Rectal smooth muscle tissue (tissue), 1 donor: ENCODE results near the gene DHDDS.
"Not testable (repeated sequence)": the region's sequence is repeated elsewhere in the genome, so short reads cannot be mapped to it uniquely, and the experiment has no call there.

ENCODE experiments used
- H3K27ac ChIP-seq: one replicate; pipeline ENCODE4 v1.7.0; 2013; ENCODE audit warnings: low read depth, low read length, inconsistent platforms
- H3K27me3 ChIP-seq: one replicate; pipeline ENCODE4 v1.7.0; 2013; ENCODE audit warnings: low read length; ENCODE audit not compliant: control insufficient read depth, insufficient read depth
- H3K36me3 ChIP-seq: one replicate; pipeline ENCODE4 v1.7.0; 2013; ENCODE audit warnings: low read length; ENCODE audit not compliant: control insufficient read depth, insufficient read depth
- H3K4me1 ChIP-seq: one replicate; pipeline ENCODE4 v1.7.0; 2013; ENCODE audit warnings: low read length; ENCODE audit not compliant: control insufficient read depth, insufficient read depth
- H3K4me3 ChIP-seq: one replicate; pipeline ENCODE4 v1.7.0; 2013; ENCODE audit warnings: low read length
- H3K9ac ChIP-seq: one replicate; pipeline ENCODE4 v1.7.0; 2013; ENCODE audit warnings: low read length

The DHDDS gene, protein sequence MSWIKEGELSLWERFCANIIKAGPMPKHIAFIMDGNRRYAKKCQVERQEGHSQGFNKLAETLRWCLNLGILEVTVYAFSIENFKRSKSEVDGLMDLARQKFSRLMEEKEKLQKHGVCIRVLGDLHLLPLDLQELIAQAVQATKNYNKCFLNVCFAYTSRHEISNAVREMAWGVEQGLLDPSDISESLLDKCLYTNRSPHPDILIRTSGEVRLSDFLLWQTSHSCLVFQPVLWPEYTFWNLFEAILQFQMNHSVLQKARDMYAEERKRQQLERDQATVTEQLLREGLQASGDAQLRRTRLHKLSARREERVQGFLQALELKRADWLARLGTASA

DNA sequence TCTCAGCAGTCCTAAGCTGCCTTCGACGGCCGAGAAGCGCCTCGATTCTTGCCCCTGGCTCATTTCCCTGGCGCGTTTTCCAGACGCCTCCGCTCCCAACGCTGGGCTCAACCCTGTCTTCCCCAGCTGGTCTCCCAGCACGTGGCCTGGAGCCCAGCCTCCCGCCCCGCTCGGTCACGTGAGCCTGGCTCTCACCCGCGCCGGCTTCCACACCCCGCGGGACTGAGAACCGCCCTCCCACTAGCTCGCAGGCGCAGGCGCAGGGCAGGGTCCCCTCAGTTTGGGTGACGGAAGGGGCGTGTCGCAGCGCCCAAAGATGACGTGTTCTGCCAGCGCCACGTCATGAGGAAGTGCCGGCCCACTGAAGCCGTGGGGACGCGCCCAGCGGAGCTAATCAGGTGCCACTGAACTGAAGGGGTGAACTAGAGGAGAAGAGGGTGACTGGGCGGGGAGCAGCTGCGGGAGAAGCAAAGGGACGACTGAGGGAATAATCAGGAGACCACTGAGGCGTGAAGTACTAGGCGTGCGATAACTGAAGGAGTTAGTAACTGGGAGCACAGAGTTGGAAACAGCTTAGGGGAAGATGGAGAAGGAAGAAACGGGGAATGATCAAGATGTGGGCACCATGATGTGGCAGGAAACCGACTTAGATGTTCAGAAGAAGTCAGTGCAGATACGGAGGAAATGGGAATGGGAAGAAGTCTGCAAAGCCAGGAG lies at the start of gene DHDDS:
Gene DHDDS (plus strand): TSS at position 343 of the 717 bp plus-strand sequence. CDS start 625 bp downstream, outside the sequence.
- Histone ChIP-seq H3K27me3 (no peaks in the 10 kb centered on the region), H3K4me1 (peaks cover 6% of the 10 kb centered on the region), H3K9ac (peak within 1 kb of the TSS; percentile 76), H3K4me3 (peak within 1 kb of the TSS; percentile 81), H3K36me3 (no peaks in the 10 kb centered on the region), H3K27ac (peak within 1 kb of the TSS; percentile 66)

DNA sequence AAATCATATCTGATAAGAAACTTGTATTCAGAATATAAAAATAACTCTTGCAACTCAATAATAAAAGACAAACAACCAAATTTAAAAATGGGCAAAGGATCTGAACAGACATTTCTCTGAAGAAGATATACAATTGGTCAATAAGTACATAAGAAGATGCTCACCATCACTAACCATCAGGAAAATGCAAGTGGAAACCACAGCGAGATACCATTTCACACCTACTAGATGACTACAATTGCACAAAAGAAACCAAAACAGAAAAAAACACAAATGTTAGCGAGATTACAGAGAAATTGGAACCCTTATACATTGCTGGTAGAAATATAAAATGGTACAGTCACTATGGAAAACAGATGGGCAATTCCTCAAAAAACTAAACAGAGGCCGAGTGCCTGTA lies 48.0 kb upstream of the DHDDS start:
- H3K36me3 ChIP-seq = no peaks in the 10 kb centered on the region
- H3K27ac ChIP-seq = no peak overlapping the region
- no peak overlapping the region for H3K4me3 ChIP-seq

DNA sequence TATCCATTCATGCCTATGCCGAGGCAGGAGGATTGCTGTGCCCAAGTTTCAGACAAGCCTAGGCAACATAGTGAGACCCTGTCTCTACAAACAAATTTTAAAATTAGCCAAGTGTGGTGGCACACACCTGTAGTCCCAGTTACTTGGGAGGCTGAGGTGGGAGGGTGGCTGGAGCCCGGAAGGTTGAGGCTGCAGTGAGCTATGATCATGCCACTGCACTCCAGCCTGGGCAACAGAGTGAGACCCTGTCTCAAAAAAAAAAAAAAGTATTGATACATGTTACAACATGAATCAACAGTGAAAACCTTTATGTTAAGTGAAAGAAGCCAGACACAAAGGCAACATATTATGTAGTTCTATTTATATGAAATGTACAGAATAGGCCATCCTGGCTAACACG lies 47.1 kb upstream of the DHDDS start:
- not testable (repeated sequence) for H3K9ac ChIP-seq, H3K27ac ChIP-seq, H3K36me3 ChIP-seq, H3K27me3 ChIP-seq, H3K4me1 ChIP-seq, H3K4me3 ChIP-seq

More for the DNA sequence above, 48.0 kb upstream of the DHDDS start:
- Histone ChIP-seq H3K4me1 (no peaks in the 10 kb centered on the region), H3K9ac (no peak overlapping the region), H3K27me3 (no peaks in the 10 kb centered on the region)

DNA sequence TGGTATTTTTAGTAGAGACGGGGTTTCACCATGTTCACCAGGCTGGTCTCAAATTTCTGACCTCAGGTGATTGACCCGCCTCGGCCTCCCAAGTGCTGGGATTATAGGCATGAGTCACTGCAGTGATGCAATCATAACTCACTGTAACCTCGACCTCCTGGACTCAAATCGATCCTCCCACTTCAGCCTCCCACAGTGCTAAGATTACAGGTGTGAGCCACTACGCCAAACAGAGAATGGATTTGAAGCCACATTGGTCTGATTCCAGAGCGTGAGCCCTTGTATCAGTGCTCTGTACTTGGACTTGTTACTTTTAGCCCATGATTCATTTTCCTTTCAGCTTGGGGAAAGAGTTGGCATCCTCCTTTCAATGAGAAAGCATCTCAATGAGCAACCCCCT lies 44.7 kb upstream of the DHDDS start:
- Histone ChIP-seq H3K9ac (no peak overlapping the region), H3K4me3 (no peak overlapping the region), H3K36me3 (no peaks in the 10 kb centered on the region), H3K27me3 (no peaks in the 10 kb centered on the region), H3K4me1 (no peaks in the 10 kb centered on the region), H3K27ac (no peak overlapping the region)

DNA sequence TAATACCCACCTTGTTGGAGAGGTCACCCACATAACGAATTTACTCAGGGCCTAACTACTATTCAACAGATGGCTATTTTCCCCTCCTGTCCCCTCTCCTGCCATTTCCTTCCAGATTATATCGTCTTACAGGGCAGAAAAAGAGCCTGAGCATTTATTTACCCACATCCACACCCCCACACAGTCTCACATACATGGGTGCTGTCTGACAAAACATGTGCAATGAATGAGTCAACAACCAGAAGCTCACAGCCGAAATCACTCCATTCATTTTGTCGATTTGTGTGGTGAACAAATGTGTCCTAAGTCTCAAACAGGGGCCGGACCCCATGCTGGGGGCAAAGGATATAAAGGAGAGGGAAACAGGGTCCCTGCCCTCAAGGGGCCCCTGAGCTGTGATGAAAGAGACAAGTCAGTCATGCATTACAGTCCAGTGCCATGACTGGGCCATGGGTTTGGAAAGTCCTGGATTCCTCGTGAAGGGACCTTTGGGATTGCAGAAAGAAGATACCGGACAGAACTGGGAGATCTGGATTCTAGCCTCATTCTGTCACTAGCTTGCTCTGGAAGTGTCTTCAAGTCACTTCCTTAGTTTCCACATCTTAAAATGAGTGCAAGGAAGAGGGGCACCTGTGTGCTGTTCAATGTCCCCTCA lies 43.2 kb upstream of the DHDDS start:
- Histone ChIP-seq H3K27ac (no peak overlapping the region), H3K9ac (no peak overlapping the region), H3K4me3 (no peak overlapping the region), H3K36me3 (no peaks in the 10 kb centered on the region), H3K27me3 (no peaks in the 10 kb centered on the region), H3K4me1 (no peaks in the 10 kb centered on the region)

DNA sequence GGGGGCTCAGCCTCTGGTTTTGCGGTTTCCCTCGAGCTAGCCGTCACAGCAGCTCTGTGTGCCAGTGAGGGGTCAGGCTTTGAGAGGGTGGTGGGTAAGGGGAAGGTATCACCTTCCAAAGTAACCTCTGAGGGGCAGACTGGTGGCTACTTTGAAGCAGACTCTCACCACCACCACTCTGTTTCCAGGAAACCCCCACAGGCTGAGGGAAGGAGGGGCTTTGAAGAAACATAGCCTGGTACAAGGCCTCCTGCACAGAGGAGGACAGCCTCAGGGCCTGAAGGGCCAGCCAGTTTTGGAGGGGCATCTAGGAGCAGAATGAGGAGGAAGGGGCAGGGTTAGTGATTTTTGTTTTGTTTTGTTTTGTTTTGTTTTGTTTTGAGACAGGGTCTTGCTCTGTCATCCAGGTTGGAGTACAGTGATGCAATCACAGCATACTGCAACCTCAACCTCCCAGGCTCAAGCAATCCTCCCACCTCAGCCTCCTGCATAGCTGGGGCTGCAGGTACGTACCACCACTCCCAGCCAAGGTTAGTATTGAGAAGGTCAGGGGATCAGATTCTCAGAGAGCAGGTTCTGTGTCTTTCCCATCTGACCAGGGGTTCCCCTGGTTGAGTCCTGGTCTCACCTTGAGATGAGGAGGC lies 42.4 kb upstream of the DHDDS start:
- H3K9ac ChIP-seq = no peak overlapping the region
- H3K4me1 ChIP-seq = no peaks in the 10 kb centered on the region
- no peaks in the 10 kb centered on the region for H3K36me3 ChIP-seq
- H3K27ac ChIP-seq = no peak overlapping the region
- no peak overlapping the region for H3K4me3 ChIP-seq
- no peaks in the 10 kb centered on the region for H3K27me3 ChIP-seq

DNA sequence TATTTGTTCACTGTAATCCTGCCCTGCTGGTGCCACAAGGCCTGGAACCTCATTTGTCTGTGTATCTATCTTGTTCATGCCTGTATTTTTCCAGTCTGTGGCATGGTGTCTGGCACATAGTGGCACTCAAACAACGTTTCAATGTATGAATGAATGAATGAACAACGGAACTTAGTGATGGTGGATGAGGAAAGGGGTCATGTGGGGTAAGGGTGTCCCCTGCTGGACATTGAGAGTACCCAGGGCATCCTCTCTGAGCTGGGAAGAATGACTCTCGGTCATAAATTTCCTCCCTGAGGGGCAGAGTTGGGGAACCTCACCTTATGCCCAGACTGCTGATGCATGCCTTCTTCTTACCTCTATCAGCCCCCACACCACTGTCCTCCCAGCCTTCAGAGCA lies 40.7 kb upstream of the DHDDS start:
- Histone ChIP-seq H3K27ac (no peak overlapping the region), H3K9ac (no peak overlapping the region), H3K4me3 (no peak overlapping the region), H3K4me1 (no peaks in the 10 kb centered on the region), H3K36me3 (no peaks in the 10 kb centered on the region), H3K27me3 (no peaks in the 10 kb centered on the region)

DNA sequence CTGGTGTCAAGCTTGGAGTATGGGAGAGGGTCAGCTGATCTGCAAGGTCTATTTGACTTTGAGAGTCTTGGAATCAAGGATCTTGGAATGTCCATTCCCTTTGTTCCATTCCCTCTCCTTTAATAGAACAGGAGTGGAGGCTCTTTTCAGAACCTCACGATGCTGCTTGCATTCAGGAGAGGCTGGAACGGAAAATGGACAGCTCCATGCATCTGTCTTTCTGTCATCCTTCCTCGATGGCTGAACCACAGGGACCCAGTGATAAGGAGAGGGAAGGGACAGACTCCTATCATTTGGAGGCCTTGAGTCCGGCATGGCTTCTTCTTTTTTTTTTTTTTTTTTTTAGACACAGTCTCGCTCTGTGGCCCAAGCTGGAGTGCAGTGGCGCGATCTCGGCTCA lies 36.4 kb upstream of the DHDDS start:
- Histone ChIP-seq H3K36me3 (no peaks in the 10 kb centered on the region), H3K27ac (no peak overlapping the region), H3K27me3 (no peaks in the 10 kb centered on the region), H3K4me1 (no peaks in the 10 kb centered on the region), H3K4me3 (no peak overlapping the region), H3K9ac (no peak overlapping the region)

DNA sequence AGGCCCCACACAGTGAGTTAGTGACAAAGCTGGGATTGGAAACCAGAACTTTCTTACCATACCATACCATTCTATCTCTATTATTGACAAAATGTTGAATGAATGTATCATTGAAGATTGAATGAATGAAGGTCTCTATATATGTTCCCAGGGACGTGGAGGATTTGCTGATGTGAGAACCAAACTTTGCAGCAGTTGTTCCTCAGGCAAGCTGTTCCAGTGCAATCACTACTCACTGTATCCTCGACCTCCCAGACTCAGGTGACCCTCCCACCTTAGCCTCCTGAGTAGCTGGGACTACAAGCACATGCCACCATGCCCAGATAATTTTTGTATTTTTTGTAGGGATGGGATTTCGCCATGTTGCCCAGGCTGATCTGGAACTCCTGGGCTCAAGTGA lies 33.1 kb upstream of the DHDDS start:
- Histone ChIP-seq H3K27me3 (no peaks in the 10 kb centered on the region), H3K4me1 (no peaks in the 10 kb centered on the region), H3K36me3 (no peaks in the 10 kb centered on the region), H3K27ac (no peak overlapping the region), H3K9ac (no peak overlapping the region), H3K4me3 (no peak overlapping the region)

DNA sequence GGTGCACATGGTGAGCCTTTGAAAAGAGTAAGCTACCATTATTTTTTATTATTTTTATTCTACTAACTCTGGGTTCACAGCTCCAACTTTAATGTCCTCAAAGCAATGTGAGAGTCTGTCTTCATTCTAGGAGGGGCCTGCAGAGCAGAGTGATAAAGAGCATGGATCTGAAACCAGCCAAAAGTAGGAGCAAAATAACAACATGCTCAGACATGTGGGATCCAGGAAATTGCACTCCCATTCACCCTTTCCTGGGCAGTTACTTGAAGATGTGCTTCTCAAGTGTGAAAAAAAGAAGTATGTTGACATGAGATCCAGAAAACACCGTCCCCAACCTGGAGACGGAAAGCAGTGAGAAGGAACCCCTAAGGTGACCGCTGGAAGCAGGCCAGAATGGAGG lies 30.2 kb upstream of the DHDDS start:
- Histone ChIP-seq H3K27me3 (no peaks in the 10 kb centered on the region), H3K4me1 (no peaks in the 10 kb centered on the region), H3K4me3 (no peak overlapping the region), H3K36me3 (no peaks in the 10 kb centered on the region), H3K27ac (no peak overlapping the region), H3K9ac (no peak overlapping the region)

DNA sequence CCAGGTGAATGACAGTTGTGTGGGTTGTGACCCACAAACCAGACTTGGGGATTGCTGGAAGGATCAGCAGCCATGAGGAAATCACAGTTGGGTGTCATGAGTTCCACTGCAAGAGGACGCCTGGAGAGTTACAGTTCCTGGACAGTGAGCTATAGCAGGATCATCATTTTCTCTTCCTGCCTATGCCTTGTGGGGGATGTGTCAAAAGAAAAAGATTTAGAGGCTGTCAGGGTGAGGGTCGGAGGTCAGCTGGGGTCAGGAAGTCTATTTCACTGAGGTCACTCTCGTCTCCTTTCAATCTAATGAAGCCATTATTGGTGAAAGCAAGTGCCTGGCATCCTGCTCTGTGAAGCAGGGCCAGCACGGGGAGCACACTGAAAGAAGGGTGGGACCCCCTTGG lies 28.5 kb upstream of the DHDDS start:
- H3K4me1 ChIP-seq = no peaks in the 10 kb centered on the region
- H3K36me3 ChIP-seq = no peaks in the 10 kb centered on the region
- no peak overlapping the region for H3K4me3 ChIP-seq
- no peaks in the 10 kb centered on the region for H3K27me3 ChIP-seq
- H3K9ac ChIP-seq = no peak overlapping the region
- no peak overlapping the region for H3K27ac ChIP-seq

DNA sequence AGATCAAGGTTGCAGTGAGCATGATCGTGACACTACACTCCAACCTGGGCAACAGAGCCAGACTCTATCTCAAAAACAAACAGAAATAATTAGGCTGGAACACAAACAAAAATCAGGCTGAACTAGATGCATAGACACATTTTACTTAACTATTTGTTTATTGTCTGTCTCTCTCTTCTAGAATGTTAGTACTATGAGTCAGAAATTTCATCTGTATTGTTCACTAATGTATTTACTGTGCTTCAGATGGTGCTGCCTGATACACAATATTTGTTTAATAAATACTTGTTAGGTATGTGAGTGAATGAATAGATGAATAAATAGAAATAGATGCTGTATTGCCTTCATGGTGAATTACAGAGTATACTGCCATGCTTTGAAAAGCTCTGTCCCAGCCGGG lies 27.5 kb upstream of the DHDDS start:
- no peak overlapping the region for H3K4me3 ChIP-seq
- H3K27me3 ChIP-seq = peaks cover 5% of the 10 kb centered on the region
- no peaks in the 10 kb centered on the region for H3K36me3 ChIP-seq
- H3K9ac ChIP-seq = no peak overlapping the region
- no peak overlapping the region for H3K27ac ChIP-seq
- no peaks in the 10 kb centered on the region for H3K4me1 ChIP-seq
